Non-pigmented ciliary epithelial cell (primary cell): ENCODE results near the gene CNPY4.
"Not testable (repeated sequence)": the region's sequence is repeated elsewhere in the genome, so short reads cannot be mapped to it uniquely, and the experiment has no call there.

Experiments used
- DNase-seq: peaks from one replicate; pipeline ENCODE4 v3.0.0-alpha.2; 2010; ENCODE audit warnings: low read depth

Gene CNPY4

DNA sequence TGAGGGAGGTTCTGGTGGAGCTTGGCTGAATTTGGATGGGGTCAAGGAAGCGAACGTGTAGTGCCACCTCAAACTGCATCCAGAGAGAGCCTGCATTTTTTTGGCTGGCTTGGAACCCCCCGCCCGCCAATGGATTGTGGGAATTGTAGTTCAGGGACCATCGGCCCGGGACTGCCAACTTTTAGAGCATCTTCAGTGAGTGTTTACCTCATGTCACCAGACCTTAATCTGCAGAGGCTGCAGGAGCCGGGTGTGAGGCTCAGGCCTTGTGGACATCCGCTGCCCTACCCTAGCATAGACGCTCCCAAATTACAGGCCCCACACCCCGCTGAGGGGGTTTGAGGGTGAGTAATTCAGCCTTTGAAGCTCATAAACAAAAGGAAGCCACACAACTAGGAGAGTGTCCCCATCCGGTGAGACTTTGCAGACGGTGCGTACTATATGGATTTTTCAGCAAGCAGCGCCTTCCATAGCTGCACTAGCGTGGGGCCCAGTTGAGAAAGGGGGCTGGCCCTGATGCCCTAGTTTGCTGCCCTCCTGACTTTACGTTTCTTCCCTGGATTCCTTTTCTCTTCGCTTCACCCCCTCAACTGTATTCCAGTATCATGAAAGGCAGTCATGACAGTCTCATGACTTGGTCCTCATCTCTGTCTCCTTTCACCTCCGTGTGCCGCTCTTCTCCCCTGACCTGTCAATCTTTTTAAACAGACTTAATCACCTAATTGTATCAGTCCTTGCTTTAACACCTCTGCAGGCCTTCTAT is 717 bp downstream of the CNPY4 start:
- no peak for DNase-seq

DNA sequence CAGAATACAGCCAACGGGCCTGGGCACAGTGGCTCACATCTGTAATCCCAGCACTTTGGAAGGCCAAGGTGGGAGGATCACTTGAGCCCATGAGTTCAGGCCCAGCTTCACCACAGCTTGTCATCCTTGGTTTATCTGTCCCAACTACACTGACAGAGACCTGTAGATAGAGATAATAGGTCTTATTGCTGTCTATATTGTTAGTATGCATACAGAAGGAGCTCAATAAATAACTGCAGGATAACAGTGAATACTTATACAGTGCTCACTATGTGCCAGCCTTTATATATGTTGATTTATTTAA is 1.3 kb downstream of the CNPY4 start:
- DNase-seq, result no peak

DNA sequence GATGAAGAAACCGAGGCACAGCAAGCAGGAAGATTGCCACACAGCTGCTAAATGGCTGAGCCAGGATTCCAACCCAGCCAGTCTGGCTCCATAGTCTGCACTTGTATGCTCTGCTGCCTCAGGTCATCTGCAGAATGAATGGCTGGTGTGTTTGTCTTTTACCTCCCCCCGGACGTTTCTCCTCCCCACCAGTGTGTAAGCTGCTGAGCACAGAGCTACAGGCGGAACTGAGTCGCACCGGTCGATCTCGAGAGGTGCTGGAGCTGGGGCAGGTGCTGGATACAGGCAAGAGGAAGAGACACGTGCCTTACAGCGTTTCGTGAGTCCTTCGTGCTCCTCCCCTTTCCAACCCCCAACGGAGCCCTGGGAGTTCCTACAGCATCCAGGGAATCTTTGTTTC is 2.6 kb downstream of the CNPY4 start:
- no peak for DNase-seq

DNA sequence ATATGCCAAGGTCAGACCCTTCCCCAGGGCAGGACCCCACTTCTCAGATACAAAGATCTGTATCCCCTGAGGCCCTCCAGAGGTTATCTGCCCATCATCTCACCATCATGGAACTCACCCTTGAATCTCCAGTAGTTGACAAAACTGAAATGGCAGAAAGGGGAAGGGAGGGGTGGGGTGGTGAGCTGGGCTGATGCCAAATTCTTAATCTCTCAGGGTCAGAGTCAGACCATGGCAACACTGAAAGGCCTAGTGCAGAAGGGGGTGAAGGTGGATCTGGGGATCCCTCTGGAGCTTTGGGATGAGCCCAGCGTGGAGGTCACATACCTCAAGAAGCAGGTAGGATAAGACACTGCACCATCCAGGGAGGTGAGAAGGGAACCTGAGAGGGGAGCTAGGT is 3.1 kb downstream of the CNPY4 start:
- DNase-seq, result no peak

DNA sequence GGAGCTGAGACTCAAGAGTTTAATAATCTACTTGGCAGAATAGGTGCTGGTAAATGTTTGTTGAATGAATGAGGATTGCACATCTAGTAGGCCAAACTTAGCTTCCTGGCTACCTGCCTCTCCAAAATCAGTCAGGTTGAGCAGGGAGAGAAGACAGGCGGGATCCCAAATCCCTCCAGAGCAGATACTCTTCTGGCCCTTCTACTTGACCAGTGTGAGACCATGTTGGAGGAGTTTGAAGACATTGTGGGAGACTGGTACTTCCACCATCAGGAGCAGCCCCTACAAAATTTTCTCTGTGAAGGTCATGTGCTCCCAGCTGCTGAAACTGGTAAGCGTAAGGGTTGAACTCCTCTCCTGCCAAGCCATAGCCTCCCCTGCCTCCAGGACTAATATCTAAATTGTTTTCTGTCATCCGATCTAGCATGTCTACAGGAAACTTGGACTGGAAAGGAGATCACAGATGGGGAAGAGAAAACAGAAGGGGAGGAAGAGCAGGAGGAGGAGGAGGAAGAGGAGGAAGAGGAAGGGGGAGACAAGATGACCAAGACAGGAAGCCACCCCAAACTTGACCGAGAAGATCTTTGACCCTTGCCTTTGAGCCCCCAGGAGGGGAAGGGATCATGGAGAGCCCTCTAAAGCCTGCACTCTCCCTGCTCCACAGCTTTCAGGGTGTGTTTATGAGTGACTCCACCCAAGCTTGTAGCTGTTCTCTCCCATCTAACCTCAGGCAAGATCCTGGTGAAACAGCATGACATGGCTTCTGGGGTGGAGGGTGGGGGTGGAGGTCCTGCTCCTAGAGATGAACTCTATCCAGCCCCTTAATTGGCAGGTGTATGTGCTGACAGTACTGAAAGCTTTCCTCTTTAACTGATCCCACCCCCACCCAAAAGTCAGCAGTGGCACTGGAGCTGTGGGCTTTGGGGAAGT is 5.1 kb downstream of the CNPY4 start:
- no peak for DNase-seq

DNA sequence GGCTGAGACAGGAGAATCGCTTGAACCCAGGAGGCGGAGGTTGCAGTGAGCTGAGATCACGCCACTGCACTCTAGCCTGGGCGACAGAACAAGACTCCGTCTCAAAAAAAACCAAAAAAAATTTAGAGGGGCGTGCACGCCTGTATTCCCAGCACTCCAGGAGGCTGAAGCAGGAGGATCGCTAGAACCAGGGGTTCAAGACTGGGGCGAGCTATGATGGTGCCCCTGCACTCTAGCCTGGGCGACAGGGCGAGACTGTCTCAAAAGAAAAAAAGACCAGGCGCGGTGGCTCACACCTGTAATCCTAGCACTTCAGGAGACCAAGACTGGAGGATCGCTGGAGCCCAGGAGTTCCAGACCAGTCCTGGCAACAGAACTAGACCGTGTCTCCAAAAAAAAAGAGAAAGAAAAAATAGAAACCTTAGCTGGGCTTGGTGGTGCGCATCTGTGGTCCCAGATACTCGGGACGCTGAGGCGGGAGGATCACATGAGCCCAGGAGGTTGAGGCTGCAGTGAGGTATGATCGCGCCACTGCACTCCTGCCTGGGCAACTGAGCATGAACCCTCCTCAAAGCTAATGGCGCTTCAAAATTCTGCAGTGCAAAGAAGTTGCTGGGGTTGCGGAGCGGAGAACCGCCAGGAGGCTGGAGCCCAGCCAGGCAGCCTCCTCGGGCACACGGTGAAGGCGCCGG is 7.0 kb downstream of the CNPY4 start:
- no peak for DNase-seq

DNA sequence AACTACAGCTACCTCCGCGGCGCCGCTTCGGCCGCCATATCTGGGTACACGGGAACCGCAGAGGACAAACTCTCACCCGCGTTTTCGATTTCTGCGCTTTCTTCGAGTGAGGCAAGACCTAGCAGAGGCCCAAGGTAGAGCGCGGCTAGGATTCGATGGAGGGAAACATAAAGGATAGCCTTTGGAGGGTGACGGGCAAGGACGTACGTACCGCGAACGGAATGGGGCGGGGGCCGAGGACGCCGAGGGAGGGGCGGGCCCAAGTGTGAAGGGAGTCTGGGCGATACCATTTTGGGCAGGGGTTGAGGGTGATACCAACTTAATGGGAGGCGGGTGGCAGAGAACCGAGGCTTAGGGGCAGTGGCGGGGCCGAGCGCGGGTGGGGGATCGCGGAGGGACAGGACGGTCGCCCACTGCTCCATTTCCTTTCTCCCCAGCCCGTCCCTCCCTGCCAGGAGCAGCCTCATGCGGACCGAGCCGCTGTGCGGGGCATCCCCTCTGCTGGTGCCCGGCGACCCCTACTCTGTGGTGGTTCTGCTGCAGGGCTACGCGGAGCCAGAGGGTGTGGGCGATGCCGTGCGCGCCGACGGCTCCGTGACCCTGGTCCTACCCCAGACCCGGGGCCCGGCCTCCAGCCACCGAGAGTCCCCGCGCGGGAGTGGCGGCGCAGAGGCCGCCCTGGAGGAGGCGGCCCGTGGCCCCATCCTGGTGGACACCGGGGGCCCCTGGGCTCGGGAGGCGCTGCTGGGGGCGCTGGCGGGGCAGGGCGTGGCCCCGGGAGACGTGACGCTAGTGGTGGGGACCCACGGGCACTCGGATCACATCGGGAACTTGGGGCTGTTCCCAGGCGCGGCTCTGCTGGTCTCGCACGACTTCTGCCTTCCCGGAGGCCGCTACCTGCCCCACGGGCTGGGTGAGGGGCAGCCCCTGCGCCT is 7.8 kb downstream of the CNPY4 start, which contains the start of gene MBLAC1:
Gene MBLAC1 (plus strand): TSS at position 37 of the 935 bp plus-strand sequence. CDS start 429 bp downstream, at position 466.
- DNase-seq, result peak; percentile 74

DNA sequence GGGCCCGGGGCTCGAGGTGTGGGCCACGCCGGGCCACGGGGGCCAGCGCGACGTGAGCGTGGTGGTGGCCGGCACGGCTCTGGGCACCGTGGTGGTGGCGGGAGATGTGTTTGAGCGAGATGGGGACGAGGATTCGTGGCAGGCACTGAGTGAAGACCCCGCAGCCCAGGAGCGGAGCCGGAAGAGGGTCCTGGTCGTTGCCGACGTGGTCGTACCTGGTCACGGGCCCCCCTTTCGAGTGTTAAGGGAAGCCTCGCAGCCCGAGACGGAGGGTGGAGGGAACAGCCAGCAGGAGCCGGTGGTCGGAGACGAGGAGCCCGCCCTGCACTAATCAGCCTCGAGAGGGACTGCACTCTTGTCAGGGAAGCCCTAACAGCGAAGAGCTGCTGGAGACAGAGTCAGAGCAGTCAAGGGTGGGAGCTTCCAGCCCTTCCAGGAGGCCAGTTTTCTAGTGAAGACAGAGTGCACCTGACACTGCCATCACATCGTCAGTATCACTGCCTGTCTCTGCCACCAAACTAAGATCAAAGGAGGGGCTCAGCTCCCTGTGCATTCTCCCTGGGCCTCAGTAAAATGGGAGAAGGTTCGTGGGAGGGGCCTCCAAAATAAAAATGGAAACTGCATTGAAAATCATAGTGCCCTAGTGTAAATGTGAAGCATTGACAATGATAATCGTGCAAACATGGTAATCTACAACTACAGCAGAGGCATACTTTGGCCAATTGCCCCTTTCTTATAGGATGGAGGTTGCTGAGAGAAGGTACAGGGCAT is 8.6 kb downstream of the CNPY4 start:
- no peak for DNase-seq

DNA sequence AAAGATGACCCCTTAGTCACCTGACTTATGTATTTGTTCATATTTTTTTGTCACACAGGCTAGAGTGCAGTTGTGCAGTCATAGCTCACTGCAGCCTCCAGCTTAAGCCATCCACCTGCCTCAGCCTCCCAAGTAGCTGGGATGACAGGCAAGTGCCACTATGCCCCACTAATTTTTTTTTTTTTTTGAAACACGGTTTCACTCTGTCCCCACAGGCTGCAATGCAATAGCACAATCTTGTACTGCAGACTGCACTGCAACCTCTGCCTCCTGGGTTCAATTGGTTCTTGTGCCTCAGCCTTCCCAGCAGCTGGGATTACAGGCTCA is 9.2 kb downstream of the CNPY4 start:
- DNase-seq, result no peak

DNA sequence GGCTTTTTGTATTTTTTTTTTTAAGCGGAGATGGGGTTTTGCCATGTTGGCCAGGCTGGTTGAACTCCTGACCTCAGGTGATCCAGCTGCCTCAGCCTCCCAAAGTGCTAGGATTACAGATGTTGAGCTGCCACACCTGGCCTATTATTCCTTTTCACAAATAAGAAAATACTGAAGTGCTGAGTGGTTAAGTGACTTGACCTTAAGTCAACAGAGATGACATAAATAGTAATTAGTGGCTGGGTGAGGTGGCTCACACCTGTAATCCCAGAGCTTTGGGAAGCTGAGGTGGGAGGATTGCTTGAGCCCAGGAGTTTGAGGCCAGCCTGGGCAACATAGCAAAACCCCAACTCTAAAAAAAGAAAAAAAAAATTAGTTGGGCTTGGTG is 10.8 kb downstream of the CNPY4 start:
- not testable (repeated sequence) for DNase-seq

DNA sequence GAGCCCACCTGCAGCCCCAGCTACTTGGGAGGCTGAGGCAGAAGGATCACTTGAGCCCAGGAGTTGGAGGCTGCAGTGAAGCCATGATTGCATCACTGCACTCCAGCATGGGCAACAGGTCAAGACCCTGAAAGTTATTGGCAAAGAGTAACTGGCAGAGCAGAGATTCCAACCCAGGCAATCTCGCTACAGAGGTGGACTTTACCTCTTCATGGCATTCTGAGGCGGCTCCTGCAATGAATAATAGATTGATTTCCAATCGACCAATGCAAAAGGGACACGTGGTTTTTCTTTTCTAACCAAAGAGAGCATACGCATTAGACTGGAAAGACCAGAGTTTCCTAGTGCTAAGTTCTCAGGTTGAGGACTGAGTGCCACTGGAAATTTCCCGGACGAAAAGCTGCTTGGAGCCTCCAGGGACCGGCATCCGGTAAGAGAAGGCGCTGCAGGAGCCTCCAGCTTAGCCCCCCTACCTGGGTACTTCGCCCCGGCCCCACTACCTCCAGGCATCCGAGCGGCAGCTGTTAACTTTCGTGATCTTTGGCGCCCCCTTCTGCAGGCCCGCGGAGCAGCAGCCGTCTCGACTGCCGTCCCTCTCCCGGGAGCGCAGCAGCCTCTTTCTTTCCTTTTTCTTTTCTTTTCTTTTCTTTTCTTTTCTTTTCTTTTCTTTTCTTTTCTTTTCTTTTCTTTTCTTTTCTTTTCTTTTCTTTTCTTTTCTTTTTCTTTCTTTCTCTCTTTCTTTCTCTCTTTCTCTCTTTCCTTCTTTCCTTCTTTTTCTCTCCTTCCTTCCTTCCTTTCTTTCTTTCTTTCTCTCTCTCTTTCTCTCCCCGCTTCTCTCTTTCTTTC is 11.4 kb downstream of the CNPY4 start:
- no peak for DNase-seq

DNA sequence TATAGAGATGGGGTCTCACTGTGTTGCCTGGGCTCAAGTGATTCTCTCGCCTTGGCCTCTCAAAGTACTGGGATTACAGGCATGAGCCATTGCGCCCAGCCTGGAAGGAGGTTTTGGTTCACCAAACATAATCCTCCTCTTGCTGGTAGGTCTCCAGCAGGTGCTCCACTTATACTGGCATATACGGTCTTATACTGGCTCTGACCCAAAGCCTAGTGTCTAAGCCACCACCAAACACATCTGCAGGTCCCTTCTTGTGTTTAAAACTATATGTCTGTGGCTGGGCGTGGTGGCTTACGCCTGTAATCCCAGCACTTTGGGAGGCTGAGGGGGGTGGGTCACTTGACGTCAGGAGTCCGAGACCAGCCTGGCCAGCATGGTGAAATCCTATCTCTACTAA is 12.7 kb downstream of the CNPY4 start:
- DNase-seq, result no peak

DNA sequence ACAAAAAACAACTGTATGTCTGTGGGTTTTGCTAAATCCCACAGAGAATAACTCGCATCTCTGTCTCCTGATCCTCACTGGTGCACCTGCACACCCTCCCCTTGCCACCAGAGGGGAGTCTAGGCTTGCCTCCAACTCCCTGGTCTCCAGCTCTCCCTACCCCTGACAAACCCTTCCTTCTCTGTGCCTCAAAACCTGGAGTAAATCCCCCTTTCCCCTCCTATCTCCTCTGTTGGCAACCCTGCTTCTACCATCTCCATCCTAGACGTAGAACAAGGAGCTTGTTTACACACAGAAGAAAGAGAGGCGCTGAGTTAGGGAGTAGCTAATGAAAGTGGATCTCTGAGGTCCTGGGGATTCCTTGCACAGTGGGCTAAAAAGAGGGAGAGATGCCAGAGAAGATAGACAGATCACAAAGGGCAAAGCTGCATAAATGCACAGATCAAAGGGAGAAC is 13.3 kb downstream of the CNPY4 start:
- DNase-seq, result no peak

DNA sequence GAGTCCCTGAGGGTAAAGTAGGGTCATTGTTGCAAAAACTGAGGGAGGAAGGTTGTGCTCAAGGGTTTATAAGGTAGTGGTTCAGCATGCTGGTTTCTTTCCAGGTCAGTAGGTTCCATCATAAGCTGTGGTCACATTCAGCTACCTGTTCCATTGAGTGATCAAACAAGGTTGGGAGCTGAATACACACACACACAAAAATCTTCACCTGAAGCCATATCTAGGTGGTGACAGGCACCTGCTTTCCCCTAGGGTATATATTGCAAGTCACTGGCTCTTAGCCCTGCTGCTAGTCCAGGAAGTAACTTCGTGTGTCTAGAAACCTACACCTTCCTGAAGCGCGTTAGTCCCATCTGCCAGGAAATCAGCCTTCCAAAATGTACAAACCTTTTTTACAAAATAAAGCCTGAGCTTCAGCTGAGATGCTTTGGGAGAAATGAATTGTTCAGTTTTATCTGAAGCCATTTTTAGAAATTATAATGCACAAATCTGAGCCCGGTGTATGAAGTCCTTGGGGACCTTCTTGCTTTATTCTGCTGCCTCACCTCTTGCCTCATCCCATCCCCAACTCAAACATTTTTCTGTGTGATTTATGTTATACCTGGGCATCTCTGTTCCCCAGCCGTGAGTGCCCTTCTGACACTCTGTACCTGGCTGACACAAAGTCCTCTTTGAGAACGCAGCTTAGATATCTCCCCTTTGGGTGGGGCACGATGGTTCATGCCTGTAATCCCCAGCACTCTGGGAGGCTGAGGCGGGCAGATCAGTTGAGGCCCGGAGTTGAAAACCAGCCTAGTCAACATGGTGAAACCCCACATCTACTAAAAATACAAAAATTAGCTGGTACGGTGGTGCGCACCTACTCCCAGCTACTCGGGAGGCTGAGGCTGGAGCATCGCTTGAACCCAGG is 18.7 kb downstream of the CNPY4 start:
- no peak for DNase-seq

DNA sequence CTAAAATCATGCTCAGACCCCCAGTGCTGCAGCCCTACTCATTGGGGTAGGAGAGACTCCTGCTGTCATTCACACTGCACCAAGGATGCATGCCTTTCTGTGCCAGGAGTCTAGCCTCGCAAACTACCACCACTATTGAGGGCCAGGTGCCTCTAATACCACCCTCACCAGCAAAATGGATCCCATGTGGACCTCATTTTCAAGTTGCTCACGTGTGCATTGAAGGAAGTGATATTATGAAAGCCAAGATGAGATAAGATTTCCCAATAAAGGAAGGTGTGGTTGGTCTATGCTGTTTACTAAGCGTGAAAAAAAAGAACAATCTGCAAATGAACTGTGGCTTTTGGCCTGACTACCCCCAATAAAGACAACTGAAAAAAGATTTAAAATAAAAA is 22.1 kb downstream of the CNPY4 start:
- DNase-seq, result no peak

DNA sequence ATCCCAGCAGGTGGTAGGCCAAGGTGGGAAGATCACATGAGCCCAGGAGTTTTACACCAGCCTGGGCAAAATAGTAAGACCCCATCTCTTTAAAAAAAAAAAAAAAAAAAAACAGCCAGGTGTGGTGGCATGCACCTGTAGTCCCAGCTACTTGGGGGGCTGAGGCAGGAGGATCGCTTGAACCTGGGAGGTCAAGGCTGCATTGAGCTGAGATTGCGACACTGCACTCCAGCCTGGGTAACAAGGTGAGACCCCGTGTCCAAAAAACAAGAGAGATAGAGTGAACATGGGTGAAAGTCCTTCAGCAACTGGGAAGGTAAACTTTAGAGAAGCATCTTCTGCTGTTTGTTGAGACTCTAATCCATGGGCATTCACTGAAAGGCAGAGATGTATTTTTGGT is 23.0 kb downstream of the CNPY4 start:
- no peak for DNase-seq

DNA sequence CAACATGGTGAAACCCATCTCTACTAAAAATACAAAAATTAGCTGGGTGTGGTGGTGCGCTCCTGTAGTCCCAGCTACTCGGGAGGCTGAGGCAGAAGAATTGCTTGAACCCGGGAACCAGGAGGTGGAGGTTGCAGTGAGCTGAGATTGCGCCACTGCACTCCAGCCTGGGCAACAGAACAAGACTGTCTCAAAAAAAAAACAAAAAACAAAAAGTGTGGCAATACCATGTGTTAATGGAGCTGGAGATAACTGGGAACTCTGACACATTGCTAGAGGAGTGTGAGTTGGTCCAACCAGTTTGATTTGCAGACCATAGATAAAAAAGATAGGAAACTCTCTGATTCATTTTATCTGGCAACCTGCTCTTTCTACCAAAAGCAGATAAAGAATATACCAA is 26.9 kb downstream of the CNPY4 start:
- not testable (repeated sequence) for DNase-seq

DNA sequence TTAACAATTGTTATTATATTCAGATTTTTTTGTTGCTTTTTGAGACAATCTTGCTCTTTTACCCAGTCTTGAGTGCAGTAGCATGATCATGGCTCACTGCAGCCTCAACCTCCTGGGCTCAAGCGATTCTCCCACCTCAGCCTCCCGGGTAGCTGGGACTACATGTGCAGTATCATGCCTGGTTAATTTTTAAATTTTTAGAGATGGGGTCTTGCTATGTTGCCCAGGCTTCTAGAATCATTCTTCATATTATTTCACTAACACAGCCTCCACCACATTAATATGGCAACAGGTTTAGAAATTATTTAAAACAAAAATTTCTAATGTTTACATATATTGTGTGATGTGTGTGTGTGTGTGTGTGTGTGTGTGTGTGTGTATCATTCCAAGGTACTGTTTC is 27.8 kb downstream of the CNPY4 start:
- no peak for DNase-seq

DNA sequence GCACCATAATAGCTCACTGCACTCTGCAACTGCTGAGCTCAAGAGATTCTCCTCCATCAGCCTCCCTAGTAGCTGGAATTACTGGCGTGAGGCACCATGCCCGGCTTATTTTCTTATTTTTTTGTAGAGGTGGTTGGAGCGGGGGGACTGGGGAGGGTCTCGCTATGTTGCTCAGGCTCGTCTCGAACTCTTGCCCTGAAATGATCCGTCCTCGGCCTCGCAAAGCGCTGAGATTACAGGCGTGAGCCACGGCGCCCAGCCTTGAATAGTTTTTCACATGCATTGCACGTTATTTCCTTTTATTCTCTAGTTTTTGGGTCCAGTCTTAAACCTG is 28.8 kb downstream of the CNPY4 start:
- no peak for DNase-seq
